Measurements from ENCODE around the gene CELF4.

Gene CELF4

GRCh38 chr18:37584217-37584616 is 18.6 kb upstream of the CELF4 start:
- no peak overlapping the region for H3K9ac ChIP-seq (ENCODE audit: low read depth, low read length)
- H3K36me3 ChIP-seq (ENCODE audit: insufficient read depth, low read length) = no peaks in the 10 kb centered on the region
- H3K4me1 ChIP-seq (ENCODE audit: insufficient read depth, low read length) = peaks cover 23% of the 10 kb centered on the region
- H3K9me3 ChIP-seq (ENCODE audit: control insufficient read depth, insufficient read depth, low read length) = no peaks in the 10 kb centered on the region

- Histone ChIP-seq H3K4me1 (ENCODE audit: insufficient read depth, low read length) (peaks cover 41% of the 10 kb centered on the region), H3K36me3 (ENCODE audit: insufficient read depth, low read length) (no peaks in the 10 kb centered on the region), H3K9ac (ENCODE audit: low read depth, low read length) (no peak overlapping the region), H3K9me3 (ENCODE audit: control insufficient read depth, insufficient read depth, low read length) (no peaks in the 10 kb centered on the region)
These were observed 16.7 kb upstream of the CELF4 start for GRCh38 chr18:37582261-37582660.

GRCh38 chr18:37578886-37579513 is 13.4 kb upstream of the CELF4 start:
- no peaks in the 10 kb centered on the region for H3K9me3 ChIP-seq (ENCODE audit: control insufficient read depth, insufficient read depth, low read length)
- no peak overlapping the region for H3K9ac ChIP-seq (ENCODE audit: low read depth, low read length)
- no peaks in the 10 kb centered on the region for H3K36me3 ChIP-seq (ENCODE audit: insufficient read depth, low read length)
- peaks cover 52% of the 10 kb centered on the region for H3K4me1 ChIP-seq (ENCODE audit: insufficient read depth, low read length)

- peaks cover 56% of the 10 kb centered on the region for H3K4me1 ChIP-seq (ENCODE audit: insufficient read depth, low read length)
- H3K9me3 ChIP-seq (ENCODE audit: control insufficient read depth, insufficient read depth, low read length) = no peaks in the 10 kb centered on the region
- no peak overlapping the region for H3K9ac ChIP-seq (ENCODE audit: low read depth, low read length)
- no peaks in the 10 kb centered on the region for H3K36me3 ChIP-seq (ENCODE audit: insufficient read depth, low read length)
These were observed 12.6 kb upstream of the CELF4 start for GRCh38 chr18:37578182-37578678.

- Histone ChIP-seq H3K36me3 (ENCODE audit: insufficient read depth, low read length) (no peaks in the 10 kb centered on the region), H3K9me3 (ENCODE audit: control insufficient read depth, insufficient read depth, low read length) (no peaks in the 10 kb centered on the region), H3K4me1 (ENCODE audit: insufficient read depth, low read length) (peaks cover 60% of the 10 kb centered on the region), H3K9ac (ENCODE audit: low read depth, low read length) (no peak overlapping the region)
These were observed 11.5 kb upstream of the CELF4 start for GRCh38 chr18:37577051-37577611.

- H3K4me1 ChIP-seq (ENCODE audit: insufficient read depth, low read length) = peaks cover 69% of the 10 kb centered on the region
- no peaks in the 10 kb centered on the region for H3K36me3 ChIP-seq (ENCODE audit: insufficient read depth, low read length)
- H3K9me3 ChIP-seq (ENCODE audit: control insufficient read depth, insufficient read depth, low read length) = no peaks in the 10 kb centered on the region
- H3K9ac ChIP-seq (ENCODE audit: low read depth, low read length) = no peak overlapping the region
These were observed 10.0 kb upstream of the CELF4 start for GRCh38 chr18:37575646-37576045.

GRCh38 chr18:37574113-37574512 is 8.5 kb upstream of the CELF4 start:
- Histone ChIP-seq H3K9ac (ENCODE audit: low read depth, low read length) (no peak overlapping the region), H3K36me3 (ENCODE audit: insufficient read depth, low read length) (no peaks in the 10 kb centered on the region), H3K9me3 (ENCODE audit: control insufficient read depth, insufficient read depth, low read length) (no peaks in the 10 kb centered on the region), H3K4me1 (ENCODE audit: insufficient read depth, low read length) (peaks cover 64% of the 10 kb centered on the region)

- Histone ChIP-seq H3K4me1 (ENCODE audit: insufficient read depth, low read length) (peaks cover 56% of the 10 kb centered on the region), H3K9me3 (ENCODE audit: control insufficient read depth, insufficient read depth, low read length) (no peaks in the 10 kb centered on the region), H3K9ac (ENCODE audit: low read depth, low read length) (no peak overlapping the region), H3K36me3 (ENCODE audit: insufficient read depth, low read length) (no peaks in the 10 kb centered on the region)
These were observed 7.1 kb upstream of the CELF4 start for GRCh38 chr18:37572736-37573135.

GRCh38 chr18:37571266-37571665 is 5.7 kb upstream of the CELF4 start:
- Histone ChIP-seq H3K9ac (ENCODE audit: low read depth, low read length) (no peak overlapping the region), H3K9me3 (ENCODE audit: control insufficient read depth, insufficient read depth, low read length) (no peaks in the 10 kb centered on the region), H3K36me3 (ENCODE audit: insufficient read depth, low read length) (no peaks in the 10 kb centered on the region), H3K4me1 (ENCODE audit: insufficient read depth, low read length) (peaks cover 46% of the 10 kb centered on the region)

- Histone ChIP-seq H3K9me3 (ENCODE audit: control insufficient read depth, insufficient read depth, low read length) (no peaks in the 10 kb centered on the region), H3K9ac (ENCODE audit: low read depth, low read length) (no peak overlapping the region), H3K4me1 (ENCODE audit: insufficient read depth, low read length) (peaks cover 39% of the 10 kb centered on the region; the same call in 1 of the 2 replicates), H3K36me3 (ENCODE audit: insufficient read depth, low read length) (no peaks in the 10 kb centered on the region)
These were observed 4.8 kb upstream of the CELF4 start for GRCh38 chr18:37570336-37570930.

- Histone ChIP-seq H3K9ac (ENCODE audit: low read depth, low read length) (no peak overlapping the region), H3K9me3 (ENCODE audit: control insufficient read depth, insufficient read depth, low read length) (no peaks in the 10 kb centered on the region), H3K4me1 (ENCODE audit: insufficient read depth, low read length) (peaks cover 21% of the 10 kb centered on the region; the same call in 1 of the 2 replicates), H3K36me3 (ENCODE audit: insufficient read depth, low read length) (no peaks in the 10 kb centered on the region)
These were observed 3.1 kb upstream of the CELF4 start for GRCh38 chr18:37568671-37569070.

- no peaks in the 10 kb centered on the region for H3K9me3 ChIP-seq (ENCODE audit: control insufficient read depth, insufficient read depth, low read length)
- peak overlapping the region; percentile 59; the same call in 1 of the 2 replicates for H3K9ac ChIP-seq (ENCODE audit: low read depth, low read length)
- H3K36me3 ChIP-seq (ENCODE audit: insufficient read depth, low read length) = no peaks in the 10 kb centered on the region
- peaks cover 21% of the 10 kb centered on the region; the same call in 1 of the 2 replicates for H3K4me1 ChIP-seq (ENCODE audit: insufficient read depth, low read length)
These were observed 2.4 kb upstream of the CELF4 start for GRCh38 chr18:37567994-37568359.

- Histone ChIP-seq H3K4me1 (ENCODE audit: insufficient read depth, low read length) (peaks cover 18% of the 10 kb centered on the region; the same call in 1 of the 2 replicates), H3K36me3 (ENCODE audit: insufficient read depth, low read length) (no peaks in the 10 kb centered on the region), H3K9me3 (ENCODE audit: control insufficient read depth, insufficient read depth, low read length) (no peaks in the 10 kb centered on the region), H3K9ac (ENCODE audit: low read depth, low read length) (peak overlapping the region; percentile 59)
These were observed 1.7 kb upstream of the CELF4 start for GRCh38 chr18:37567061-37567993.

- Histone ChIP-seq H3K4me1 (ENCODE audit: insufficient read depth, low read length) (peaks cover 13% of the 10 kb centered on the region; the same call in 1 of the 2 replicates), H3K9ac (ENCODE audit: low read depth, low read length) (peak overlapping the region; percentile 59; the same call in 1 of the 2 replicates), H3K36me3 (ENCODE audit: insufficient read depth, low read length) (no peaks in the 10 kb centered on the region), H3K9me3 (ENCODE audit: control insufficient read depth, insufficient read depth, low read length) (no peaks in the 10 kb centered on the region)
These were observed 972 bp upstream of the CELF4 start for GRCh38 chr18:37566479-37567060.
